ENCODE results near the gene TSEN54. TPM values are rescaled to one million over a fixed set of nuclear protein-coding genes. Genes with fewer than 3 reads are reported as not detected.

Gene TSEN54
- total RNA-seq, 1 donor from 2014 or later, result 56.0 TPM

- Mint-ChIP-seq H3K9me3 (ENCODE audit: low read depth) (no peaks in the 10 kb centered on the region), H3K4me3 (ENCODE audit: low read depth) (peak overlapping the region; percentile 21), H3K27me3 (no peaks in the 10 kb centered on the region), H3K36me3 (ENCODE audit: insufficient read depth) (peaks cover 8% of the 10 kb centered on the region), H3K4me1 (ENCODE audit: low read depth) (peaks cover 57% of the 10 kb centered on the region), H3K27ac (peak overlapping the region; percentile 98)
- TF ChIP-seq, protein P1, sequence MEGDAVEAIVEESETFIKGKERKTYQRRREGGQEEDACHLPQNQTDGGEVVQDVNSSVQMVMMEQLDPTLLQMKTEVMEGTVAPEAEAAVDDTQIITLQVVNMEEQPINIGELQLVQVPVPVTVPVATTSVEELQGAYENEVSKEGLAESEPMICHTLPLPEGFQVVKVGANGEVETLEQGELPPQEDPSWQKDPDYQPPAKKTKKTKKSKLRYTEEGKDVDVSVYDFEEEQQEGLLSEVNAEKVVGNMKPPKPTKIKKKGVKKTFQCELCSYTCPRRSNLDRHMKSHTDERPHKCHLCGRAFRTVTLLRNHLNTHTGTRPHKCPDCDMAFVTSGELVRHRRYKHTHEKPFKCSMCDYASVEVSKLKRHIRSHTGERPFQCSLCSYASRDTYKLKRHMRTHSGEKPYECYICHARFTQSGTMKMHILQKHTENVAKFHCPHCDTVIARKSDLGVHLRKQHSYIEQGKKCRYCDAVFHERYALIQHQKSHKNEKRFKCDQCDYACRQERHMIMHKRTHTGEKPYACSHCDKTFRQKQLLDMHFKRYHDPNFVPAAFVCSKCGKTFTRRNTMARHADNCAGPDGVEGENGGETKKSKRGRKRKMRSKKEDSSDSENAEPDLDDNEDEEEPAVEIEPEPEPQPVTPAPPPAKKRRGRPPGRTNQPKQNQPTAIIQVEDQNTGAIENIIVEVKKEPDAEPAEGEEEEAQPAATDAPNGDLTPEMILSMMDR (IDR thresholded peaks at IDR 0.05; ENCODE audit: unreplicated experiment), result no peak
- DNase-seq (ENCODE audit: low spot score, unreplicated experiment), result no peak
Measured at GRCh38 chr17:75535871-75536270, 19.5 kb downstream of the TSEN54 start.

GRCh38 chr17:75536366-75536765 is 20.0 kb downstream of the TSEN54 start:
- H3K4me1 Mint-ChIP-seq (ENCODE audit: low read depth), result peaks cover 56% of the 10 kb centered on the region
- no peaks in the 10 kb centered on the region for H3K9me3 Mint-ChIP-seq (ENCODE audit: low read depth)
- H3K27ac Mint-ChIP-seq, result peak overlapping the region; percentile 16
- H3K27me3 Mint-ChIP-seq, result no peaks in the 10 kb centered on the region
- TF ChIP-seq, protein P1 (IDR thresholded peaks at IDR 0.05; ENCODE audit: unreplicated experiment), result no peak
- H3K36me3 Mint-ChIP-seq (ENCODE audit: insufficient read depth), result peaks cover 8% of the 10 kb centered on the region
- H3K4me3 Mint-ChIP-seq (ENCODE audit: low read depth), result no peak overlapping the region
- no peak for DNase-seq (ENCODE audit: low spot score, unreplicated experiment)

DNA sequence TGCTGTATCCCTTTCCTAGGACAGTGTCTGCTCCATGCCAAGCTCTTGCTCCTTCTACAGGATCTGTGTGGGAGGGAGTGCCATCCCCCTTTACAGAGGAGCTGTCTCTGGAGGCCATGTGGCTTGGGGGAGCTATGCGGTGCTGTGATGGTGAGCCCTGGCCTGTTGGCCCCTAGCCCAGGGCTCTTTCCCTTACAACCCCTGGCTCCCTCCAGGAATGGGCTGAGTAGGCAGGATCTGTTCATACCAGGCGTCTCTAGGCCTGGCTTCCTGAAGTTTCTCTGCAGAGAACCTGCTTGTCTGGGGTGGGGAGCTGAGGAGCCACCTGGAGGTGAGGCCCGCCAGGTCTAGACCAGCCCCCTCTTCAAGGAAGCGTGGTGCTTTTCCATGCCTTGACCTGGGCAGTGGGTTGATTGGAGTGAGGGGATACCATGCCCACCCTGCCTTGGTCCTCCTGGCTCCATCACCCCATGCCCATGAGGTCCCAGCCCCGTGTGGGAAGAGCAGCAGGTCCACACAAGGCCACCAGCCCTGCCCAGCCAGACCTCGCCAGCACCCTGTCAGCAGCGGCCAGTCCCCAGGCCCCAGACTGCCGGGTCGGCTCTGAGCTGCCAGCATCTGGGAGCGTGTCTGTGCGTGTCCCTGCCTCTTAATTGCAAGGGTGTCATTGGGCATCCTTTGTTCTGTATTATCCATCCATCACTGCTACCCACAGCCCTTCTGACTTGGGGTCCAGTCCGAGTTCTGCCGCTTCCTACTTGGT is 23.8 kb downstream of the TSEN54 start:
- no peaks in the 10 kb centered on the region for H3K27me3 Mint-ChIP-seq
- H3K4me3 Mint-ChIP-seq (ENCODE audit: low read depth), result no peak overlapping the region
- TF ChIP-seq, protein P1 (IDR thresholded peaks at IDR 0.05; ENCODE audit: unreplicated experiment), result no peak
- H3K4me1 Mint-ChIP-seq (ENCODE audit: low read depth), result peaks cover 61% of the 10 kb centered on the region
- no peak for DNase-seq (ENCODE audit: low spot score, unreplicated experiment)
- peaks cover 5% of the 10 kb centered on the region for H3K36me3 Mint-ChIP-seq (ENCODE audit: insufficient read depth)
- H3K9me3 Mint-ChIP-seq (ENCODE audit: low read depth), result no peaks in the 10 kb centered on the region
- peak overlapping the region; percentile 69 for H3K27ac Mint-ChIP-seq

DNA sequence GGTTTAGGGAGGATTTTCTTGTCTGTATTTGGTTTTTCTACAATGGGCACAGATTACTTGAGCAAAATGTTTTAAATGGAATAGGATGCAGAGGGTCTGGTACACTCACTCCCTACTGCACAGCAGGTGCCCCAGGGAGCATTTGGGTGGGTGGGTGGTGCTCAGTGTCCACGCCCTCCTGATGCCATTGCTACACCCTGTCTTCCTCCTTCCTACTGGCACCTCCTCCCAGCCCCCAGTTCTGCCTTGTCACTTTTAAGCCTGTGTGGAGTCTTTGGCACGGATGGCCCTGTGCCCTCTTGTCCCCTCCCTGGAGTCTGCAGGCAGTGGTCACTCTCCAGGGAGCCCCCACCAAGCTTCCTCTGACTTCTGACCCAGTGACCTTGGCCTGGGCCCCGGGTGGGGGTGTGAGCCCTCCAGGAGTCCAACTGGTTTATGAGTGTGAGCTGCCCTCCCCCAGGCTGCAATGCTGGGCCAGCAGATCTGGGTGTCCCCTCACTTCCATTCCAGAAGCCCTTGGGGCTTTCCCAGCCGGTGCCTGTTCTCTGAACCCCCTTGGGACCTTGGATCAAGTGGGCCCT is 24.7 kb downstream of the TSEN54 start:
- Mint-ChIP-seq H3K4me3 (ENCODE audit: low read depth) (no peak overlapping the region), H3K9me3 (ENCODE audit: low read depth) (no peaks in the 10 kb centered on the region), H3K36me3 (ENCODE audit: insufficient read depth) (peaks cover 8% of the 10 kb centered on the region), H3K27me3 (no peaks in the 10 kb centered on the region), H3K27ac (peak overlapping the region; percentile 51), H3K4me1 (ENCODE audit: low read depth) (peaks cover 57% of the 10 kb centered on the region)
- TF ChIP-seq, protein P1 (IDR thresholded peaks at IDR 0.05; ENCODE audit: unreplicated experiment), result no peak
- DNase-seq (ENCODE audit: low spot score, unreplicated experiment), result no peak

GRCh38 chr17:75542229-75542628 is 25.9 kb downstream of the TSEN54 start:
- DNase-seq (ENCODE audit: low spot score, unreplicated experiment), result no peak
- no peak overlapping the region for H3K4me3 Mint-ChIP-seq (ENCODE audit: low read depth)
- no peaks in the 10 kb centered on the region for H3K27me3 Mint-ChIP-seq
- H3K27ac Mint-ChIP-seq, result peak overlapping the region; percentile 72
- H3K9me3 Mint-ChIP-seq (ENCODE audit: low read depth), result no peaks in the 10 kb centered on the region
- H3K36me3 Mint-ChIP-seq (ENCODE audit: insufficient read depth), result peaks cover 11% of the 10 kb centered on the region
- TF ChIP-seq, protein P1 (IDR thresholded peaks at IDR 0.05; ENCODE audit: unreplicated experiment), result no peak
- H3K4me1 Mint-ChIP-seq (ENCODE audit: low read depth), result peaks cover 55% of the 10 kb centered on the region

Measured in progenitor cell of endocrine pancreas (in vitro differentiated cells).